T-helper 1 cell treated with Interleukin-12 subunit alpha and Interleukin-12 subunit beta and Interleukin-4 antibody, amounts not matched to agents 30 μg/mL and 1 μg/mL, for 36 hours (primary cell): Measurements from ENCODE around the gene MAN1C1.

ENCODE experiments used
- H3K27ac Mint-ChIP-seq: one replicate; pipeline ENCODE4 v1.8.0; 2021; ENCODE audit warnings: mild to moderate bottlenecking, mixed read lengths
- H3K27me3 Mint-ChIP-seq: one replicate; pipeline ENCODE4 v1.8.0; 2021; ENCODE audit warnings: low read depth, mixed read lengths
- H3K36me3 Mint-ChIP-seq: one replicate; pipeline ENCODE4 v1.8.0; 2021; ENCODE audit warnings: low read depth, mixed read lengths
- H3K4me1 Mint-ChIP-seq: one replicate; pipeline ENCODE4 v1.8.0; 2021; ENCODE audit warnings: low read depth, mixed read lengths
- H3K4me3 Mint-ChIP-seq: one replicate; pipeline ENCODE4 v1.8.0; 2021; ENCODE audit warnings: mild to moderate bottlenecking, moderate library complexity, mixed read lengths
- H3K9me3 Mint-ChIP-seq: one replicate; pipeline ENCODE4 v1.8.0; 2021; ENCODE audit warnings: mixed read lengths

MAN1C1 gene

DNA sequence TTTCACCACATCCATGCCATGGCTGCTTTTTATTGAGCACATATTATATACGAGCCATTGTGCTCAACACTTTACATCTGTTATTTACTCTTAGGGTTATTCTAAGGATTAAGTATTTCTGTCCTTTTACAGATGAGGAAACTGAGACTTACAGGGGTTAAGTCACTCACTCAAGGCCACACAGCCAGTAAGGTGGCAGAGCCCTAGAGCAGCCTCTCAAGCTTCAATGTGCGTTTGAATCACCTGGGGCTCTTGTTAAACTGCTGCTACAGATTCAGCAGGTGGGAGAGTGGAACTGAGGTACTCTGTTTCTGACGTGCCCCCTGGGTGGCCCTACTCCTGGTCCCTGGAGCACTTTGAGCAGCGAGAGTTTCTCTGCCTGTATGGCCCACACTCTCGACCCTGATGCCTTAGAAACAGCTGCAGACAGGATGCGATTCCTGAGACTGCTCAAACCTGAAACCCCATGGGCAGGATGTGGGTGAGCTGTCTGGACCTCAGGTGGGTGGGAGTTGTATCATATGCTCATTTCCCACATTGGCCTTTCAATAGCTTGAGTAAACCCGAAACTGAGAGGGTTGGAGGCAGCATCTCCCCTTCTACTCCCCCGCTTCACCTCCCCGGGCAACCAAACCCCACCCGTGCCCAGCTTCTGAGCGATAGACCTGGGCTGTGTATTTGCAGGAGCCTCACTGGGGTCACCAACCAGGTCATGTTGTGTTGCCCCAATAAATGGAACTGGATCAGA lies 59.3 kb downstream of the MAN1C1 start:
- peaks cover 84% of the 10 kb centered on the region for H3K27me3 Mint-ChIP-seq
- peak overlapping the region; percentile 62 for H3K4me3 Mint-ChIP-seq
- H3K9me3 Mint-ChIP-seq: peaks cover 8% of the 10 kb centered on the region
- peaks cover 24% of the 10 kb centered on the region for H3K36me3 Mint-ChIP-seq
- peak overlapping the region; percentile 53 for H3K27ac Mint-ChIP-seq
- peaks cover 55% of the 10 kb centered on the region for H3K4me1 Mint-ChIP-seq

- peaks cover 55% of the 10 kb centered on the region for H3K4me1 Mint-ChIP-seq
- peaks cover 21% of the 10 kb centered on the region for H3K36me3 Mint-ChIP-seq
- H3K9me3 Mint-ChIP-seq: peaks cover 4% of the 10 kb centered on the region
- peak overlapping the region; percentile 62 for H3K4me3 Mint-ChIP-seq
- H3K27me3 Mint-ChIP-seq: peaks cover 84% of the 10 kb centered on the region
- peak overlapping the region; percentile 53 for H3K27ac Mint-ChIP-seq
Observed at GRCh38 chr1:25676488-25676887, 59.9 kb downstream of the MAN1C1 start.

DNA sequence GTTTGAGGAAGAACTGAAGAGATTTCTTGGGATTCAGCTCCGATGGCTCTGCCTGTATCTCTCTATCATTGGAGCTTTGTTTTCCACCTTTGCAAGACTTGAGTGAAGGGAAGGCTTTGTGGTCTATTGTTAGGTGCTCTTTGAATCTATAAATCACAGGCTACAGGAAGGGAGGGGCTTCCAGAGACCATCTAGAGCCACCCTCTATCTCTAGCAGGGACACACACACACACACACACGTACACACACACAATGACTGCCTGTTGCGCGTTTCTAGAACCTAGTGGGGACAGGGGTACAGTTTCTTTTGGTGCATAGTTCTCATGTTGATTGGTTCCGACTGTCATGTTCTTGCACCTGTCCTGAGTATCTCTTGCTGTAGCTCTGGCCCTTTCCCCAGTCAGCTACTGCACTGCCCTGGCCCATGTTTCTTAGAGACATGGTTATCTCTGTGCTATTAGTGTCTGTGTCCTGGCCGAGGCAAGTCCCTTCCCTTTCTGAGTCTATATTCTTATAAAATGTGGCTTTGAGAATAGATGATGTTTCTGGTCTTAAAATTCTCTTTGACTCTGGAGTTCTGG lies 60.7 kb downstream of the MAN1C1 start:
- Mint-ChIP-seq H3K27ac (no peak overlapping the region), H3K36me3 (peaks cover 16% of the 10 kb centered on the region), H3K27me3 (peaks cover 84% of the 10 kb centered on the region), H3K4me3 (peak overlapping the region; percentile 62), H3K9me3 (no peaks in the 10 kb centered on the region), H3K4me1 (peaks cover 55% of the 10 kb centered on the region)

DNA sequence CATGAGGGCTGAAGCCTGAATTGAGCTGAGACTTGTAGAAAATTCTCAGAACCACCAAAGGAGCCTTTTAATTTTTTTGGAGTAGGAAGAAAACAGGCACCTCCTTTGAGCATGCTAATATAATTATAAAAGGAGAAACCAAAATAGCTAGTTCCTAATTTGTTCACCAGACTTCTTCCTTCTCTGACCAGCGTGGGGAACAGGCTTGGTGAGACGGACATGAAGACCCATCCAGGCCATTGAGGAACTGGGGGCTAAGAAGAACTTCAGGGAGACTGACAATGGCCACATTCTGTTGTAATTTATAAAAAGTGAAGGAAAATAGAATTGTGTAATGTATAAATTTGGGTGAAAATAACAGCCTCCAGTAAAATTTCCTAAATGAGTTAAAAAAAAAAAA lies 62.6 kb downstream of the MAN1C1 start:
- H3K4me1 Mint-ChIP-seq: peaks cover 43% of the 10 kb centered on the region
- H3K4me3 Mint-ChIP-seq: no peak overlapping the region
- H3K27ac Mint-ChIP-seq: no peak overlapping the region

DNA sequence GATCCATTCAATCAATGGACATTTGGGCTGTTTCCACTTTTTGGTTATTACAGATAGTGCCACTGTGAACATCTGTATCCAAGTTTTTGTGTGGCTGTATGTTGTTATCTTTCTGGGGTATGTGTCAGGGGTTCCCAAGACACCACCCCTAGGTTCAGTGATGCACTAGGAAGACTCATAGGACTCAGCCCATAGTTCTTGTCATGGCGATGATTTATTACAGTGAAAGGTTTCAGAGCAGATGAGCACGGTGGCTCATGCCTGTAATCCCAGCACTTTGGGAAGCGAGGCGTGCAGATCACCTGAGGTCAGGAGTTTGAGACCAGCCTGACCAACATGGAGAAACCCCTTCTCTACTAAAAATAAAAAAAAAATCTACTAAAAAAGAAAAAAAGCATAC lies 64.1 kb downstream of the MAN1C1 start:
- no peak overlapping the region for H3K4me3 Mint-ChIP-seq
- peaks cover 27% of the 10 kb centered on the region for H3K4me1 Mint-ChIP-seq
- H3K27ac Mint-ChIP-seq: no peak overlapping the region
- peaks cover 2% of the 10 kb centered on the region for H3K36me3 Mint-ChIP-seq
- peaks cover 89% of the 10 kb centered on the region for H3K27me3 Mint-ChIP-seq
- H3K9me3 Mint-ChIP-seq: no peaks in the 10 kb centered on the region

More for the DNA sequence above, 62.6 kb downstream of the MAN1C1 start:
- Mint-ChIP-seq H3K27me3 (peaks cover 84% of the 10 kb centered on the region), H3K36me3 (peaks cover 7% of the 10 kb centered on the region), H3K9me3 (no peaks in the 10 kb centered on the region)

DNA sequence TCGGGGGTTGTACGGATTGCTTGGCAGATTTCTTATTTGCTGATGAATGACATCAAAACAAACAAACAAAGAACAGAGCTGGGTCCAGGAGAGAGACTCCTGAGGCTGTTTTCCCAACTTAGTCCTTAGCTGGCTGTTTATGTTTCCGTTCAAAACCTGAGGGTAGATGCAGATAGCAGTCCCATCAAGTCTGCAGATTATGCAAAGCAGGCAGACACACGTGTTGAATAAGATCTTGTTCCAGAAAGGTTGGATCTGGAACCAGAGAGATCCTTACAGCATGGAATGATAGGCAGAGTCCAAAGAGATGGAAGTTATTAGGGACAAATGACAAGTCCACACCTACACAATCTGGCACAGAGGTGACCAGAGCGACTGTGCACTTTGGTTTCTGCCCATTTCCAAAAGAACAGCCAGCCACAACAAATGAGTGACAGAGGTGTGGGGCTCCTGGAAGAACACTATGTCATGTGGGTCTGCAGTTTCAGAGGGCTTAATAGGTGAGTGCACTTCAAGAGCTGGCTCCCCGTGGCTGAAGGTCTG lies 65.5 kb downstream of the MAN1C1 start:
- Mint-ChIP-seq H3K4me1 (peaks cover 13% of the 10 kb centered on the region), H3K9me3 (no peaks in the 10 kb centered on the region), H3K4me3 (no peak overlapping the region)

GRCh38 chr1:25683177-25683576 lies 66.6 kb downstream of the MAN1C1 start:
- H3K27ac Mint-ChIP-seq: no peak overlapping the region
- no peaks in the 10 kb centered on the region for H3K9me3 Mint-ChIP-seq
- peaks cover 5% of the 10 kb centered on the region for H3K4me1 Mint-ChIP-seq
- H3K27me3 Mint-ChIP-seq: peaks cover 90% of the 10 kb centered on the region
- peaks cover 2% of the 10 kb centered on the region for H3K36me3 Mint-ChIP-seq
- H3K4me3 Mint-ChIP-seq: no peak overlapping the region

More for the DNA sequence above, 65.5 kb downstream of the MAN1C1 start:
- Mint-ChIP-seq H3K27me3 (peaks cover 91% of the 10 kb centered on the region), H3K36me3 (peaks cover 2% of the 10 kb centered on the region), H3K27ac (no peak overlapping the region)

- Mint-ChIP-seq H3K27ac (no peak overlapping the region), H3K4me1 (peaks cover 2% of the 10 kb centered on the region)
Observed at GRCh38 chr1:25683731-25684130, 67.1 kb downstream of the MAN1C1 start.

DNA sequence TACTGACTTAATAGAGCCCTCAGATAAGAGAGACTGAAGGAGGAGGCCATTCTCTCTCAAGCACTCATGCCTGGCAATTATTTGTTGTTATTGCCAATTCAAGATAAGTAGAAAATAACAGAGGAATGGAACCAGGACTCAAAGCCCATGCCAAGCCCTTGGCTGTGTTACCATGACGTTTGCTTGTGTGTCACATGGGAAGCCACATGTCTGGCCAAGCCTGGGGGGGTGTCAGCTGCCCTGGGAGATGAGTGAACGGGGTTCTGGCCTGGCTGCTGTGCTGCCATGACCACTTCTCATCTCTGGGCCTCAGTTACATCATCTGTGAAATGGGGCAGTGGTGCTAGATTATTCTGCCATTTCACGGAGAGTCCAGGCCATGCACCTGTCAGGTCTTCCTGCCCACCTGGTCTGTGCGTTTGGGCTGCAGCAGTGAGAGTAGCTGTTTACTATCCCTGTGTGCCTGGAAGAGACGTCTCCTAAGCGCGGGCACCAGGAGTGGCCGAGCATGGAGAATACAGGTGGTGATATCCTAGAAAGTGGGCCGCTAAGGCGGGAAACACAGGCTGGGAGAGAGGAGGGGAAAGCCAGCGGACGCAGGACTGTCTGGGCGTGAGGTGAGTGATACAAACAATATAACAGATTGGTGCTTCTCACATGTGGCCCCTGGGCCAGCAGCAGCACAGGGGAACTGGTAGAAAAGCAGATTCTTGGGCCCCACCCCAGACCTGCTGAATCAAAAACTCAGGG lies 67.8 kb downstream of the MAN1C1 start:
- Mint-ChIP-seq H3K27ac (no peak overlapping the region), H3K4me1 (no peaks in the 10 kb centered on the region), H3K27me3 (peaks cover 88% of the 10 kb centered on the region), H3K4me3 (no peak overlapping the region), H3K36me3 (no peaks in the 10 kb centered on the region), H3K9me3 (no peaks in the 10 kb centered on the region)

More at GRCh38 chr1:25683731-25684130, 67.1 kb downstream of the MAN1C1 start:
- Mint-ChIP-seq H3K4me3 (no peak overlapping the region), H3K36me3 (peaks cover 1% of the 10 kb centered on the region), H3K27me3 (peaks cover 87% of the 10 kb centered on the region), H3K9me3 (no peaks in the 10 kb centered on the region)

- no peak overlapping the region for H3K27ac Mint-ChIP-seq
- no peaks in the 10 kb centered on the region for H3K9me3 Mint-ChIP-seq
- H3K4me3 Mint-ChIP-seq: no peak overlapping the region
- peaks cover 86% of the 10 kb centered on the region for H3K27me3 Mint-ChIP-seq
- H3K36me3 Mint-ChIP-seq: no peaks in the 10 kb centered on the region
- no peaks in the 10 kb centered on the region for H3K4me1 Mint-ChIP-seq
Observed at GRCh38 chr1:25685211-25685750, 68.7 kb downstream of the MAN1C1 start.

DNA sequence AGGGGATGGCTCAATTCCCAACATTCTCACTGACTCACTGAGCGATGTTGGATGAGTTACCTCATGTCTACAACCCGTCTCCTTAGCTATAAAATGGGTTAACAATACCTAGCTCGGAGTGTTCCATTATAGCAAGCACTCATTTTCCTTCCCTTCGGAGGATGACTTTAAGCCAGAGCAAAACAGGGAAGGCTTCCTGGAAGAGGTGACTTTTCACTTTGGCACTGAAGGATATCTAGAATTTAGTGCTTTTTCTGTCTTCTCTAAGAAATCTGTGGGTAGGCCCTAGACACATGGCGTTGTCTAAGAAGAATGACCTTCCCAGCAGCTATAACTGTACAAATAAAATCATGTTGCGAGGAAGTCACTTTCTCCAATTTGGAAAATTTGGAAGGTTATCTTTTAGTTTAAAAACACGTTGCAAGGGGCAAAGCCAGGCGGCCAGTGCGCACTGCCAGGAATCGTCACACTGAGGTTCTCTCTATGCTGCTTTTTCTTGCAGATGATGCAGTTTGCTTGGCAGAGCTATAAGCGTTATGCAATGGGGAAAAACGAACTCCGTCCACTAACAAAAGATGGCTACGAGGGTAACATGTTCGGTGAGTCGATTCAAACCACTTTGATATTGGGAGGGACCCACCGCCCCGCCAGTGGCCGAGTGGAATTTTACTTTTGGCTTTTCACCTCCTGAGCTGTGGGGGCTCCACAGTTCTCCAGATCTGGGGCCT lies 69.5 kb downstream of the MAN1C1 start:
- Mint-ChIP-seq H3K4me3 (no peak overlapping the region), H3K9me3 (no peaks in the 10 kb centered on the region), H3K4me1 (no peaks in the 10 kb centered on the region), H3K27me3 (peaks cover 84% of the 10 kb centered on the region), H3K27ac (no peak overlapping the region), H3K36me3 (no peaks in the 10 kb centered on the region)

- Mint-ChIP-seq H3K4me1 (no peaks in the 10 kb centered on the region), H3K27ac (no peak overlapping the region), H3K9me3 (no peaks in the 10 kb centered on the region), H3K4me3 (no peak overlapping the region), H3K36me3 (no peaks in the 10 kb centered on the region), H3K27me3 (peaks cover 76% of the 10 kb centered on the region)
Observed at GRCh38 chr1:25687221-25688017, 70.8 kb downstream of the MAN1C1 start.

GRCh38 chr1:25688390-25689119 lies 72.0 kb downstream of the MAN1C1 start:
- Mint-ChIP-seq H3K27ac (no peak overlapping the region), H3K4me3 (no peak overlapping the region), H3K9me3 (no peaks in the 10 kb centered on the region), H3K4me1 (no peaks in the 10 kb centered on the region), H3K27me3 (peaks cover 72% of the 10 kb centered on the region), H3K36me3 (no peaks in the 10 kb centered on the region)
